ENCODE data around the gene LTC4S.

DNA sequence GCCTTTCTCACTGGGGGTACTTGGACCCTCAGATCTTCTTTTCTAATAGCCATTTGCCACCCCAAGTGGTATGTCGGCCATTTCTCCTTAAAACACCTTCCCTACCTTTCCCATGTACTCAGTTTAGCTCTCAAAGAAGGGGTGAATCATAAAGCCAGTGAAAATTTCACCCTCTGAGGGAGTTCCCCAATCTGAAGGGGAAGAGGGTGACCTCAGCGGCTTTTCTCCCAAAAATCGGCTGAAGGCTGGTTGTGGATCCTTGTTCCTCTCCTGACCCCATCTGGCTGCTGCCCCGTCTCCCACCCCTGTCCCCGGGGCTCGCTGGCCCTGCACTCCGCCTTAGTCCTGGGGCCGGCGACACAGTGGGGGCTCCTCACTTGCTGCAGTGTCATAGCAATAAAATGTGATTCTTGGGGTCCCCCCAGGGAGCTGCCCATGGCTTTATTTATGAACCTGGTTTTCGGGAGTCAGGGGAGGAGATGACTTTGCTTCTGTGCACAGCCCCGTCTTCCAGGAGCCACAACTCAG is 17.3 kb upstream of the LTC4S start:
- TF ChIP-seq CTCF (IDR thresholded peaks at IDR 0.05; ENCODE audit: insufficient read depth, low read length) (no peak), POLR2AphosphoS5 (IDR thresholded peaks at IDR 0.05; ENCODE audit: low read depth) (no peak), GABPA (IDR thresholded peaks at IDR 0.05; ENCODE audit: low read depth) (no peak), SPI1 (IDR thresholded peaks at IDR 0.05; ENCODE audit: borderline replicate concordance, low read depth) (peak; percentile 64; the same call in 1 of the 2 replicates)
- TF ChIP-seq, protein P1, sequence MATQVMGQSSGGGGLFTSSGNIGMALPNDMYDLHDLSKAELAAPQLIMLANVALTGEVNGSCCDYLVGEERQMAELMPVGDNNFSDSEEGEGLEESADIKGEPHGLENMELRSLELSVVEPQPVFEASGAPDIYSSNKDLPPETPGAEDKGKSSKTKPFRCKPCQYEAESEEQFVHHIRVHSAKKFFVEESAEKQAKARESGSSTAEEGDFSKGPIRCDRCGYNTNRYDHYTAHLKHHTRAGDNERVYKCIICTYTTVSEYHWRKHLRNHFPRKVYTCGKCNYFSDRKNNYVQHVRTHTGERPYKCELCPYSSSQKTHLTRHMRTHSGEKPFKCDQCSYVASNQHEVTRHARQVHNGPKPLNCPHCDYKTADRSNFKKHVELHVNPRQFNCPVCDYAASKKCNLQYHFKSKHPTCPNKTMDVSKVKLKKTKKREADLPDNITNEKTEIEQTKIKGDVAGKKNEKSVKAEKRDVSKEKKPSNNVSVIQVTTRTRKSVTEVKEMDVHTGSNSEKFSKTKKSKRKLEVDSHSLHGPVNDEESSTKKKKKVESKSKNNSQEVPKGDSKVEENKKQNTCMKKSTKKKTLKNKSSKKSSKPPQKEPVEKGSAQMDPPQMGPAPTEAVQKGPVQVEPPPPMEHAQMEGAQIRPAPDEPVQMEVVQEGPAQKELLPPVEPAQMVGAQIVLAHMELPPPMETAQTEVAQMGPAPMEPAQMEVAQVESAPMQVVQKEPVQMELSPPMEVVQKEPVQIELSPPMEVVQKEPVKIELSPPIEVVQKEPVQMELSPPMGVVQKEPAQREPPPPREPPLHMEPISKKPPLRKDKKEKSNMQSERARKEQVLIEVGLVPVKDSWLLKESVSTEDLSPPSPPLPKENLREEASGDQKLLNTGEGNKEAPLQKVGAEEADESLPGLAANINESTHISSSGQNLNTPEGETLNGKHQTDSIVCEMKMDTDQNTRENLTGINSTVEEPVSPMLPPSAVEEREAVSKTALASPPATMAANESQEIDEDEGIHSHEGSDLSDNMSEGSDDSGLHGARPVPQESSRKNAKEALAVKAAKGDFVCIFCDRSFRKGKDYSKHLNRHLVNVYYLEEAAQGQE (IDR thresholded peaks at IDR 0.05; ENCODE audit: insufficient replicate concordance, low read depth), result no peak

Measured in HL-60 (cell line).